ENCODE data around the gene C2CD2L. TPM values are rescaled to one million over a fixed set of nuclear protein-coding genes. Genes with fewer than 3 reads are reported as not detected.

The C2CD2L gene
- total and polyA plus RNA-seq, 10 of the 15 experiments (the other 5 are each of a cell fraction or from before 2014, with no cell fraction given) = 0.21 to 9.6 (median 5.1) TPM

DNA sequence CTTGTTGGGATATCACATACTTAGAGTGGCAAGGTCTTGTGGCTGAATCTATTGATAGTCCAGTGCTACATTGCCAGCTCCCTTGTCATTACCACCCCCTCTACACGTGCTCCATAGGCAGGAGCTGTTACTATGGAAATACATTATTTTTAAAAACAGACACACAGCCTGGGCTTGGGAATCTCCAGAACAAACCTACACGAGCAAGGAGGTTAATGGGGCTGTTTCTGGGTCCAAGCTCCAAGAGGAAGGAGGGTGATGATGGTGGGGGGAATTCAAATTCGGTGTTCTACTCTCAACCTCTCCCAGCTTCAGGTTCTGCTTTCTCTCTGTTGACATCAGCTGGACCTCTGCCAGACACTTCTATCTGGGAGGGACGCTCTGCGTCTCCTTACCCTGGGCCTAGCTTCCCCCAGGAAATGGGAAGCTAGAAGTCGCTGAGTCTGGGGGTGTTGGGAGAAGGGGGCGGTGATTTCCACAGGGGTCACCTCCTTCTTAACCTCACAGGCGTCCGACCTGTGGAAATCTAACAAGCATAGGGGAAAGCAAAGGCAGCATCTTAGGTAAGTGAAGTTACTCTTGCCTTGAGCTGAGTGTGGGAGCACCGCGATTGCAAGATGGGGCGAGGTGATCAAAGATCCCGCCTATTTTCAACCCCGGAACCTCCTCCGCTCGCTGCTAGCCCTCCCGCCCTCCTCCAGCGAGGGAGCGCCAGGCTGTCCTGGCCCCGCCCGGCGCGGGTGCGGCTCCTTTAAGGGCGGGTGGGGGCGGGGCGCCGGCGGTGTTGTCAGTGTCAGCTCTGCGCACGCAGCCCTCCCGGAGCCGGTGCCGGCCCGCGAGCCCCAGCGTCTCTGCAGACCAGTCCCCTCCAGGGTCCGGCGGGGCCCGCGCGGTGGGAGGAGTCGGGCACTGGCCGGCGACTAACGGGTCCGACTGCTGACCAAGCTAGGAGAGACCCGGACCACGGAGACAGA is at the start of gene C2CD2L (continued):
- TF ChIP-seq SMAD1 (IDR thresholded peaks at IDR 0.05; ENCODE audit: low read depth, partially characterized antibody) (peak; percentile 81), SIN3A (IDR thresholded peaks at IDR 0.05; ENCODE audit: low read depth, low read length) (no peak), POLR2A (IDR thresholded peaks at IDR 0.05; ENCODE audit: low read depth, low read length) (peak; percentile 77), TAF1 (IDR thresholded peaks at IDR 0.05; ENCODE audit: borderline replicate concordance, low read depth, low read length) (peak; percentile 35; the same call in 1 of the 2 replicates), MEF2B (IDR thresholded peaks at IDR 0.05; ENCODE audit: partially characterized antibody, poor library complexity, severe bottlenecking) (no peak), POLR2AphosphoS2 (IDR thresholded peaks at IDR 0.05; ENCODE audit: low read depth, low read length) (no peak), ZNF384 (IDR thresholded peaks at IDR 0.05; ENCODE audit: borderline replicate concordance, low read depth, low read length) (no peak), SUZ12 (IDR thresholded peaks at IDR 0.05; ENCODE audit: unreplicated experiment) (no peak), ZNF24 (IDR thresholded peaks at IDR 0.05) (no peak), NBN (IDR thresholded peaks at IDR 0.05) (peak; percentile 64; the same call in 1 of the 2 replicates), NFYB (IDR thresholded peaks at IDR 0.05; ENCODE audit: insufficient read depth, low read depth, low read length) (no peak), MTA3 (IDR thresholded peaks at IDR 0.05; ENCODE audit: borderline replicate concordance, low read length) (no peak), HDGF (IDR thresholded peaks at IDR 0.05) (peak; percentile 52; the same call in 1 of the 2 replicates), BHLHE40 (IDR thresholded peaks at IDR 0.05; ENCODE audit: borderline replicate concordance in 1 of 2, low read depth in 2 of 2, low read length in 1 of 2) (0 out of 4 replicates have a peak, but pooled peaks of 1 of the 2 experiments have one; percentile 19), IRF4 (IDR thresholded peaks at IDR 0.05; ENCODE audit: low read depth, low read length) (no peak), KDM1A (IDR thresholded peaks at IDR 0.05; ENCODE audit: borderline replicate concordance) (no peak), ATF7 (IDR thresholded peaks at IDR 0.05; ENCODE audit: low read depth) (0 out of 2 replicates have a peak, but pooled peaks have one; percentile 17)
- TF ChIP-seq, protein P1, sequence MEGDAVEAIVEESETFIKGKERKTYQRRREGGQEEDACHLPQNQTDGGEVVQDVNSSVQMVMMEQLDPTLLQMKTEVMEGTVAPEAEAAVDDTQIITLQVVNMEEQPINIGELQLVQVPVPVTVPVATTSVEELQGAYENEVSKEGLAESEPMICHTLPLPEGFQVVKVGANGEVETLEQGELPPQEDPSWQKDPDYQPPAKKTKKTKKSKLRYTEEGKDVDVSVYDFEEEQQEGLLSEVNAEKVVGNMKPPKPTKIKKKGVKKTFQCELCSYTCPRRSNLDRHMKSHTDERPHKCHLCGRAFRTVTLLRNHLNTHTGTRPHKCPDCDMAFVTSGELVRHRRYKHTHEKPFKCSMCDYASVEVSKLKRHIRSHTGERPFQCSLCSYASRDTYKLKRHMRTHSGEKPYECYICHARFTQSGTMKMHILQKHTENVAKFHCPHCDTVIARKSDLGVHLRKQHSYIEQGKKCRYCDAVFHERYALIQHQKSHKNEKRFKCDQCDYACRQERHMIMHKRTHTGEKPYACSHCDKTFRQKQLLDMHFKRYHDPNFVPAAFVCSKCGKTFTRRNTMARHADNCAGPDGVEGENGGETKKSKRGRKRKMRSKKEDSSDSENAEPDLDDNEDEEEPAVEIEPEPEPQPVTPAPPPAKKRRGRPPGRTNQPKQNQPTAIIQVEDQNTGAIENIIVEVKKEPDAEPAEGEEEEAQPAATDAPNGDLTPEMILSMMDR (IDR thresholded peaks at IDR 0.05 in 2 of 3, conservative IDR thresholded peaks at IDR 0.05 in 1 of 3; ENCODE audit: control insufficient read depth in 2 of 3, extremely low read depth in 1 of 3, insufficient read depth in 1 of 3, low read depth in 3 of 3, low read length in 3 of 3) = no peak
- TF ChIP-seq, protein P2, sequence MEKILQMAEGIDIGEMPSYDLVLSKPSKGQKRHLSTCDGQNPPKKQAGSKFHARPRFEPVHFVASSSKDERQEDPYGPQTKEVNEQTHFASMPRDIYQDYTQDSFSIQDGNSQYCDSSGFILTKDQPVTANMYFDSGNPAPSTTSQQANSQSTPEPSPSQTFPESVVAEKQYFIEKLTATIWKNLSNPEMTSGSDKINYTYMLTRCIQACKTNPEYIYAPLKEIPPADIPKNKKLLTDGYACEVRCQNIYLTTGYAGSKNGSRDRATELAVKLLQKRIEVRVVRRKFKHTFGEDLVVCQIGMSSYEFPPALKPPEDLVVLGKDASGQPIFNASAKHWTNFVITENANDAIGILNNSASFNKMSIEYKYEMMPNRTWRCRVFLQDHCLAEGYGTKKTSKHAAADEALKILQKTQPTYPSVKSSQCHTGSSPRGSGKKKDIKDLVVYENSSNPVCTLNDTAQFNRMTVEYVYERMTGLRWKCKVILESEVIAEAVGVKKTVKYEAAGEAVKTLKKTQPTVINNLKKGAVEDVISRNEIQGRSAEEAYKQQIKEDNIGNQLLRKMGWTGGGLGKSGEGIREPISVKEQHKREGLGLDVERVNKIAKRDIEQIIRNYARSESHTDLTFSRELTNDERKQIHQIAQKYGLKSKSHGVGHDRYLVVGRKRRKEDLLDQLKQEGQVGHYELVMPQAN (conservative IDR thresholded peaks at IDR 0.05) = peak; percentile 63; the same call in 1 of the 2 replicates
- TF ChIP-seq, protein P3, sequence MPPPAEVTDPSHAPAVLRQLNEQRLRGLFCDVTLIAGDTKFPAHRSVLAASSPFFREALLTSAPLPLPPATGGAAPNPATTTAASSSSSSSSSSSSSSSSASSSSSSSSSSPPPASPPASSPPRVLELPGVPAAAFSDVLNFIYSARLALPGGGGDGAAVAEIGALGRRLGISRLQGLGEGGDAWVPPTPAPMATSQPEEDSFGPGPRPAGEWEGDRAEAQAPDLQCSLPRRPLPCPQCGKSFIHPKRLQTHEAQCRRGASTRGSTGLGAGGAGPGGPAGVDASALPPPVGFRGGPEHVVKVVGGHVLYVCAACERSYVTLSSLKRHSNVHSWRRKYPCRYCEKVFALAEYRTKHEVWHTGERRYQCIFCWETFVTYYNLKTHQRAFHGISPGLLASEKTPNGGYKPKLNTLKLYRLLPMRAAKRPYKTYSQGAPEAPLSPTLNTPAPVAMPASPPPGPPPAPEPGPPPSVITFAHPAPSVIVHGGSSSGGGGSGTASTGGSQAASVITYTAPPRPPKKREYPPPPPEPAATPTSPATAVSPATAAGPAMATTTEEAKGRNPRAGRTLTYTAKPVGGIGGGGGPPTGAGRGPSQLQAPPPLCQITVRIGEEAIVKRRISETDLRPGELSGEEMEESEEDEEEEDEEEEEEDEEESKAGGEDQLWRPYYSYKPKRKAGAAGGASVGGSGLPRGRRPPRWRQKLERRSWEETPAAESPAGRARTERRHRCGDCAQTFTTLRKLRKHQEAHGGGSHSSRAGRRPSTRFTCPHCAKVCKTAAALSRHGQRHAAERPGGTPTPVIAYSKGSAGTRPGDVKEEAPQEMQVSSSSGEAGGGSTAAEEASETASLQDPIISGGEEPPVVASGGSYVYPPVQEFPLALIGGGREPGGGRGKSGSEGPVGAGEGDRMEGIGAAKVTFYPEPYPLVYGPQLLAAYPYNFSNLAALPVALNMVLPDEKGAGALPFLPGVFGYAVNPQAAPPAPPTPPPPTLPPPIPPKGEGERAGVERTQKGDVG (CRISPR knock-in tag; IDR thresholded peaks at IDR 0.05) = no peak
